MV-4-11 (cell line): ENCODE results near the gene FGF2.
A peak's percentile ranks its signal among the peaks of the same experiment; 100 is the strongest.
"Not testable (repeated sequence)": the region's sequence is repeated elsewhere in the genome, so short reads cannot be mapped to it uniquely, and the experiment has no call there.

Source experiments
- DNase-seq: peaks from one replicate; lab custom pipeline; 2025; lab: John Stamatoyannopoulos, UW

Gene FGF2

DNA sequence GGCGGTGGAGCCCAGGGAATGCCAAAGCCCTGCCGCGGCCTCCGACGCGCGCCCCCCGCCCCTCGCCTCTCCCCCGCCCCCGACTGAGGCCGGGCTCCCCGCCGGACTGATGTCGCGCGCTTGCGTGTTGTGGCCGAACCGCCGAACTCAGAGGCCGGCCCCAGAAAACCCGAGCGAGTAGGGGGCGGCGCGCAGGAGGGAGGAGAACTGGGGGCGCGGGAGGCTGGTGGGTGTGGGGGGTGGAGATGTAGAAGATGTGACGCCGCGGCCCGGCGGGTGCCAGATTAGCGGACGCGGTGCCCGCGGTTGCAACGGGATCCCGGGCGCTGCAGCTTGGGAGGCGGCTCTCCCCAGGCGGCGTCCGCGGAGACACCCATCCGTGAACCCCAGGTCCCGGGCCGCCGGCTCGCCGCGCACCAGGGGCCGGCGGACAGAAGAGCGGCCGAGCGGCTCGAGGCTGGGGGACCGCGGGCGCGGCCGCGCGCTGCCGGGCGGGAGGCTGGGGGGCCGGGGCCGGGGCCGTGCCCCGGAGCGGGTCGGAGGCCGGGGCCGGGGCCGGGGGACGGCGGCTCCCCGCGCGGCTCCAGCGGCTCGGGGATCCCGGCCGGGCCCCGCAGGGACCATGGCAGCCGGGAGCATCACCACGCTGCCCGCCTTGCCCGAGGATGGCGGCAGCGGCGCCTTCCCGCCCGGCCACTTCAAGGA, at the start of gene FGF2:
Gene FGF2 (plus strand): TSS at position 279 of the 705 bp plus-strand sequence. CDS start 344 bp downstream, at position 623.
- no peak for DNase-seq

DNA sequence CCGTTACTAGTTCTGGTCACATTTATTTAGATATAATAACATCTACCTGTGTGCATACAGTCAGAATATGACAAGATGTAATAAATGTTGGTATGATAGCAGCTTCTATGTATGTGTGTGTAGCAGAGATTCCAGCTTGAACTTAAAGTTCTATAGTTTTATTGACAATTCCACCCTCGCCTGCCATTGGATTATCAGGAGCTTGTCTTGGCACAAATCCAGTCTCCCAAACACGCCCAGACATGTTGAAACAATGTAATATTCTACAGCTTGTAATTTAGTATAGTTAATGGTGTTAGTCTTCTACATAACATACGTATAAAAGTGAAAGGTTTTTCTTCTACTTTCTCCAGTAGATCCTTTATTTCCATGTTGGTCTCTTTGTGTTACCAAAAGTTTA, 49.7 kb upstream of the FGF2 start:
- DNase-seq = no peak

DNA sequence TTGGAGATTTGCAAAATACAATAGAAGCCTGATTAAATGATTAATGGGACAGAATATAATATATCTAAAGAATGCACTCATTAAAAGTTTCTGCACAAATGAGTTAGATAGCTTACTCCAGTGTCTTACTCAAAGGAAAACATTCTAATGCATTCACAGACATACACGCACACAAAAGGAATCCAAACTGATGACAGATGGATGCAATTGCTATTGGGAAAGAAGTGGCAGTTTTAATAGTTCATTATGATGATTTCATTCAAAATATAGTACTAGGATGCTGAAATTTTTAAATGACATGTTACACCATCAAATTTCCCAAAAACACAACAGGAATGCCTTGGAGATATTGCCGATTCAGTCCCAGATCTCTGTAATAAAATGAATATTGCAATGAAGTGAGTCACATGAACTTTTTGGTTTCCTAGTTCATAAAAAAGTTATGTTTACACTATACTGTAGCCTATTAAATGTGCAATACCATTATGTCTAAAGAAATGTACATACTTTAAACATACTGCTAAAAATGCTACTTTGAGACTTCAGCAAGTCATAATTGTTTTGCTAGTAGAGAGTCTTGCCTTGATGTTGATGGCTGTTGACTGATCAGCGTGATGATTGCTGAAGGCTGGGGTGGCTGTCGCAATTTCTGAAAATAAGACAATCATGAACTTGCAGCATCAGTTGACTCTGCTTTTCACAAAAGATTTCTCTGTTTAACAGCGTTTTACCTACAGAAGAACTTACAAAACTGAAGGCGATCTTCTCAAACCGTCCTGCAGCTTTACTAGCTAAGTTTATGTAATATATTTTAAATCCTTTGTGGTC, 48.6 kb upstream of the FGF2 start:
- no peak for DNase-seq

DNA sequence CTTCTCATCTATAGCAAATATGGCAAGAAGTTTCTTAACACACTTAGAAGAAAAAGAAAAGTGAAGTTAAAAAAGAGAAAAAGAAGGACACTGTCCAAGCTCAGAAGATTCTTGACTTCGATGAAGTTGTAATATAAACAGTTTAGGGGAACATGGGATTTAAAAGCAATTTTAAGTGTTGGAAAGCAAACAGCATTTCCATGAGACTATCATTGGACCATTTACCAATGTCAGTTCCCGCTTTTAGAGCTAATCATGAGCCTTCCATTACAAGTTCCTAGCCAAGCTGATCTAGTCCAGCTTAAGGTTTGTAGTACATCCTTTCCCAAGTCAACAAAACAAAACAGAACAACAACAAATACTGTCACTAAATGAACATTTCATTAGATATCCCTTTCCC, 45.1 kb upstream of the FGF2 start:
- no peak for DNase-seq

DNA sequence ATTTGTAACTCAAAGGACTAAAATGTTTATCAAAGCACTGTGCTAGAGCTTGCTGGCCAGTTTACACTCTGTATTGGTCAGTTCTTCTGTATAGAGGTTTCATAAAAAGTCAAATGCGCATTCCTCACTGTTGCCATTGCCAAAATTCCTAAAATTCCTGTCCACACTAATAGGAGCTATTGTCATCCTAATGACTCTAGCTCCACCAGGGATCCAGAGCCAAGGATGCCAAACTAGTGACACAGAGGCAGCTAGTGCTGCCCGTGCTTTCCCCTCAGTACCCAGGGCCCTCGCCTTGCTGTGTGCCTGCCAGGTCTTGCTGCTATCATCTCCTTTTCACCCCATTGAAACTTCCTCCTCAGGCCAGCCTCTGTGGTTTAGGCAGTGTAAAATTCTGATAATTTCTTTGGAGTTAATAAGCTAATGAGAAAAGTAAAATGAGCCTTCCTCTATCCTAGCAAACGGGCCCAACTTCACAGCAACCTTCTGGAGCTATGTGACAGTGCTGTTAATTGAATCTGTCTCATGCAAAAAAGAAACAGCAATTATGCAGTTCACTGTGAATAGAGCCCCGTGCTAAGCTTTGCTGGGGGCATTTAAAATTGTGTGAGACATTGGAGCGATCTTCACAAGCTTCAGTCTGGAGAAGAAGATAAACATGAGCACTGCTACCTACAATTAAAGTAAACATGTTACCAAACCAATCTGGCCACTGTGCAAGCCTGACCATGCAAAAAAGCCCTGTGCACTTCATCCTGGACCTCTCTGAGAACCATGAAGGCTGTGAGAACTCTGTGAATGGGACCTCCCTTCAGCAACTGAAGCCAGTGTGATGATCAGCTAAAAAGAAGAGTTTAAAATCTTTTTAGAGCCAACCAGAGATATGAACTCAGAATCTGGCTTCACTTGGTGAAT, 43.1 kb upstream of the FGF2 start:
- DNase-seq = no peak

DNA sequence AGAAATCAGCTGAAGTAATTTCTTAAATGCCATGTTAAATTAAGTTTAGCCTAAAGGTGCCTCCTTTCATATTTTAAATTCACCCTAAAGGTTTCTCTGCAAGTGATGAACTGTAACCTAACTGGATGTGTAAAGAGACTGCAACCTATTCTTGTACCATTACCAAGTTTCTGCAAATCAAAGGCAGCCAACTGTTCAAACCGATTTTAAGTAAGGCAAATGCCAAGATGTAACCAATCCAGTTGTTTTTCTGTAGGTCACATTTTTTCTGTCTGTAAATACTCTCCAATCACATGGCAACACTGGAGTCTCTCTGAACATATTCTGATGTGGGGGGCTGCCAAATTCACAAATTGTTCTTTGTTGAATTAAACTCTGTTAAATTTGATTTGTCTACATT, 42.4 kb upstream of the FGF2 start:
- no peak for DNase-seq

DNA sequence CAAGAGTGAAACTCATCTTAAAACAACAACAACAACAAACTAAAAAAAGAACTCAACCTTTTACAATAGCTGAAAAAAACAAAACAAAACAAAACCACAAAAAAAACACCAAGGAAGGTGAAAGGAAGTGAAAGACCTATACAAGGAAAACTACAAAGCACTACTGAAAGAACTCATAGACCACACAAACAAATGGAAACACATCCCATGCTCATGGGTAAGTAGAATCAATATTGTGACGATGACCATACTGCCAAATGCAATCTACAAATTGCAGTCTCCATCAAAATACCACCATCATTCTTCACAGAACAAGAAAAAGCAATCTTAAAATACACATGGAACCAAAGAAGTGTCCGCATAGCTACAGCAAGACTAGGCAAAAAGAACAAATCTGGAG, 41.5 kb upstream of the FGF2 start:
- DNase-seq = no peak

DNA sequence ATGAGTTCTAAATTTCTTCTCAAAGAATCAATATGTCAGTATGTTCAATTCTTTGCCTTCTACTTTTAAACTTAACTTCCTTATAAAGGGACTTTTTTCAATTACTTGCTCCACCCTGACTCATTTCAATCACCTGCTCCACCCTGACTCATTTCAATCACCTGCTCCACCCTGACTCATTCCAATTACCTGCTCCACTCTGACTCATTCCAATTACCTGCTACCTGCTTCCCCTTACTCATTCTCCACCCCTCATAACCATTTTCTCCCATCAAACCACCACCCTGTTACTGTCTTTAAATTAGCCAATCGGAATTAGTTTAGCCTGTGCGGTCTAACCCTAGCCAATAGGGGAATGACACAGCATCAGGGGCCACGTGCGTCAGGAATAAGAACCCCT, 40.3 kb upstream of the FGF2 start:
- DNase-seq = not testable (repeated sequence)

DNA sequence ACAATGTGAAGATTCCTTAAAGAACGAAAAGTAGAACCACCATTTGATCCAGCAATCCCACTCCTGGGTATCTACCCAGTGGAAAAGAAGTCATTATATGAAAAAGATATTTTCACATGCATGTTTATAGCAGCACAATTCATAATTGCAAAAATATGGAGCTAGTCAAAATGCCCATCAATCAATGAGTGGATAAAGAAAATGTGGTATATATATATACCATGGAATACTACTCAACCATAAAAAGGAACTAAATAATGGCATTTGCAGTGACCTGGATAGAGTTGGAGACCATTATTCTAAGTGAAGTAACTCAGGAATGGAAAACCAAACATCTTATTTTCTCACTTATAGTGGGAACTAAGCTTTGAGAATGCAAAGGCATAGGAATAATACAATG, 39.7 kb upstream of the FGF2 start:
- DNase-seq = not testable (repeated sequence)

DNA sequence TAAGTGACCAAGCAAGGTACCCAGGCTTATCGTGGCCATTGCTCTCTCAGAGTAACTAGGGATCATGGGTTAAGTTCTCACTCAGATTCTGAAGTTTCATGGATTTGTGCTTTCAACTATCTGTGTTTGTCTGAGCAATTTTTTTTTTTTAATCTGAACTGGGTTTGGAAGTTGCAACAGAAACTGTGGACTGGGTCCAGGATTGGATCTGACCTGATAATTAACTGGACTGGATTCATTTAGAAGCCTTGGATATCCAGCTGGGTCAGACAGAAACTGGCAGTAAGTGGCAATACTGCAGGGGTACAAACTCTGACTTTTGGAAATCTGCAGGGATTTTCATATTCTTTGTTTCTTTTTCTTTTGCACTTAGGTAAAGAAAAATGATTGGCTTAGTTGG, 38.7 kb upstream of the FGF2 start:
- no peak for DNase-seq

DNA sequence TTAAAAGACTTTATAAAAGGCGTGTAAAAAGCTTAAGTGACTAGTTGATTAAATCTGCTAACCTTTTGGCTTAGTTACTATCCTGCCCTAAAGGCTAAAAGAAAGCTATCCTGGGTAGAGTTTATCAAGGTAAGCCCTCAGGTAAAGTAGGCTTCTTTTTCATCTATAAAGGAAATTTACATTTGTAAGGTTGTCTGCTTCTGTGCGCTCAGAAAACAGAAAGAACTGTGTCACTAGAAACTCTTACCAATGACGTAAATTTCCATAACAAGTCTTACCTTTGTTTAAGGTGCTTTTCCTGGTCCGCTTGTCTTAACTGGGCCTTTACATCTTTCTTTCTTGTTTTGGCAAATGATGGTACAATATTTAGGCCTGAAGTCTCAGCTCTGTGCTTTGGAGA, 37.7 kb upstream of the FGF2 start:
- no peak for DNase-seq

DNA sequence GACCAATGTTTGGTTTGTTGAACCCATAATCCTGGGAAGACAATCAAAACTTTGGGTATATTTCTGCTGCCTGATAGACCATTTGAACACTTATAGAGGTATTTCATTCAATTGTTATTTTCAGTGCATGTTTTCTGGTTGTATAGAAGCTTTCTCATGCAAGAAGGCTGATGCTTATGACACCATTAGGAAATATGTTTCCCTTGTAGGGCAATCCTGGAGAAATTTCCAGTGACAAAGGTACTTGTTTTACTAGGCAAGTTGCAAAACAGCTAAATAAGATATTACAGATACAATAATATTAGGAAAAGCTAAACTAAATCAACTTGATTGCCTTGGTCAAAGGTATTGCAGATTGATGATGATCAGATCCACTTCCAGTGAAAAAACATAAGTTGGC, 32.8 kb upstream of the FGF2 start:
- no peak for DNase-seq

DNA sequence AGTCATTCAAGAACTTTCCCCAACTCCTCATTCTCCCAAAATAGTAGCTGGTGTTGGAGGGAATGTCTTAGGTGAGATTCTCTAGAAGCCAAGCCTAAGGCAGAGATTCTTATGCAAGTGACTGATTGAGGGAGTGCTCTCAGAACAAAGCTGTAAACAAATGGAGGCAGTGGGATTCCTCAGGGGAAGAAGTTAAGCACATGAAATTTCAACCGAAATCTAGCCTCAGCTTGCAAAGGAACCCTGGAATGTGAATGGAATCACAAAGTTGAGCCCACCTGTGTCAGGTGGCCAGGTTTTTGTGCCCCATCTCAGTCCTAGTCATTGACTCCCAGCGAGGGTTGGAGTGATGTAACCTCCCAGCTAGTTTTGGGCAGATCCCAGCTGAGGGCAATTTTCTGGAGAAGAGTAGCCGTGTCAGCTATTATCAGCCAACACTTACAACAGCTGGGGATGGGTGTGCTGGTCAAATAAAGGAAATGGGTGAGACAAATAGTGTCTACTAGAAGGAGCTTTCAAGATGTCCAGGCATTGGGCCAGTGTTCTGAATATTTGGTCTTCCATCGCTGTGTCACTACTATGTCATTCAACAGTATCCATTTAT, 29.7 kb upstream of the FGF2 start:
- no peak for DNase-seq

DNA sequence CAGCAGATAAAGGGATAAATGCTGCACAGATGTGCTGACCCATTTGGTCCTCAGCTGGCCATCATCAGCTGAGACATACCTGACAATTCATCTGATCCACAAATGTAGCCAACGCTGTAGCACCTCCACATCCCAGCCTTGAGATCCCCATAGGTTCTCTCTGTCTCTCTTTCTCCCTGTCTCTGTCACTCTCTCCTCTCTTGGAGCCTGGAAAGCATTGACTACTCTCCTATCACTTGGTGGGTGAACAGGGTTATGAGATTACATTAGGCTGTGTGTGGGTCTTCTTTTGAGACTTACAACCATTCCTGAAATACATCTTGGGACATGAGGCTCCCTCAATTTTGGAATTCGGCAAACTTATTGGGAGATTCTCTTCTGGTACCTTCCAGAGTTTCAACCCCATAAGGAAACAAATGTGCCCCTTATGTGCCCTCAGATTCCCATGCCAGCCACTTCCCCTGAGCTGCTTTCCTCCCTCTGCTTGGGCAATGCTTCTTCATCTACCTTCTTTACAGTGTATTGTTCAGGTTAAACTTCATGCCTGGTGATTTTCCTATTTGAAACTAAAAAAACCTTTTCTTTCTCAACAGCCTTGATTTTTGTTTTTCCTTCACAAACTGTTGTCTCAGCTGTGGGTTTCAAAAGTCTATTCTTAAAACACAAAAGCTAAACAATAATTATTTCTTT, 29.1 kb upstream of the FGF2 start:
- DNase-seq = no peak

DNA sequence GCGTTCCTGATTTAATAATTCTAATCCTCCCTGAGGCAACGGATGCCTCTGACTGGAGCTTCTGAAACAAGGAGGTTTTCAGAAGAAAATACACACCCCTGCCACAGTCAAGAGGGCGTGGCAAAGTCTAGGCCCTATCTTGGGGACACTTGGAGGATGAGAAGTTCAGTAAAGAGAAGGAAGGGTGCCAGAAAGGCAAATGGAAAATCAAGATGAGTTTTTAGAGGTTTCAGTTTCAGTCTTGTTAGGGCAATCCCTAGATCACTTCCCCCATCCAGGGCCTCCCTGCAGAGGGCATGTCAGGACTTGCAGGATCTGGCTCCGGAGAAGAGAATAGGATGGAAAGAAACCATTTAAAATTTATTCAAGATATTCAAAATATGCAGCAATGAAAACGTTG, 28.5 kb upstream of the FGF2 start:
- DNase-seq = peak; percentile 89

DNA sequence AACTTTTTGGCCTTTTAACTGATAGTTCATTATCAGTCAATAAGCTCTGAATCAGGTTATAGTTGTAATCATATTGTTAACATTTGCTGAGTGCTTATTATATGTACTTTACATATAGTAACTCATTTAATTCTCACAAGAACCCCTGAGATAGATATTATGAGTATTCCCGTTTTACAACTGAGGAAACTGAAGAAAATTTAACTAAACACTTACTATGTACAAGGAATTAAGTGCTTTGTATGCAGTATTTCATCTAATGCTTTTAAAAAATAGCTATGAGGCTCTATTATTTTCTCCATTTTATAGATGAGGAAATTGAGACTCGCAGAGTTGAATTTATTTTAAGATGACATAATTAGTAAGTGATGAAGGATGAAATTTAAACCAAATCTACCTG, 27.7 kb upstream of the FGF2 start:
- no peak for DNase-seq

DNA sequence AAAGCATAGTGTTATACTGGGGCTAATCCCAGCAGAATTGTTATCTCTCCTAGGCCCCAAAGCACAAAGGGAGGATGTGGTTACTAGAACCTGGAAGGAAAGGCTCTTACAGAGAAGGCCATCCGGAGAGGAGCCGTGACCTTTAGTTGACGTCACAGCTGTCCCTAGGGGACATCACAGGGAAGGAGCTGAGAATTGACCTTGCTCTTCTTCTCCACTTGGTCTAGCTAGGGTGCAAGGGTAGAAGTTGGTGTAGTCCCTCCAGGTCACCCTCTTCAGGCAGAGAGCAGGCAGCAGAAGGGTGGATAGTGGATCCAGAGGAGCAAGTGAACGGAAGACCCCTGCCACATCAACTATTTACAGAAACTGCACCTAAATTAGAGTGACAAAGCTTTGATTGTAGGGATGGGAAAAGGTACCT, 22.8 kb upstream of the FGF2 start:
- no peak for DNase-seq

DNA sequence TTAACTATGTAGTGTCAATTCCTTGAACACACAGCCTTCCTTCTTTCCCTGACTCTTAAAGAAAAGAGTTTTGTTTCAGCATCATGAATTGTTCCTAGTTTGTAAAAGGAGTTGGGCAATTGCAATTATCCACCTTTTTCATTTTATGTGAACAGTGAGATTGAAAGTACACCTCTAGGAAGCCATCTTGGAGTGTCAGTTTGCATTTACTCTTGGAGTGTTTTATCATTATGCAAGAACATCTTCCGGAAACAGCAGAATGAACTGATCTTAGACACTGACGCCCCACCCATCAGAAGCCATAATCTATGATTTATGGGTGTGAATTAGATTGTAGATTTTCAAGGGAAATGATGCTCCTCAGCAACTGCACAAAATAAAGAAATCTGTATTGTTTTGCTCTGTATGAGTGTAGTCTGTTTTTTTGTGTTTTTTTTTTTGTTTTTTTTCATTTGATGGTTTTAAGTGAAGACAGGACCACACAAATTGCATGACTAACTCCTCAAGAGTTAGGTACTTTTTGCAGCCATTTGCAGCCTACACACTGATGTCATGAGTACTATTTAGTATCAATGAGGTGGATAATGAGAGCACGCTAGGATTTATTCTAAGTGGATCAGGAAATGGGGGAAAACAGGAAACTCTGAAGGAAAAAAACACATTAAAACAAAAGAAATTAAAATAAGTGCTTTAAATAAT, 19.5 kb upstream of the FGF2 start:
- DNase-seq = peak; percentile 10

DNA sequence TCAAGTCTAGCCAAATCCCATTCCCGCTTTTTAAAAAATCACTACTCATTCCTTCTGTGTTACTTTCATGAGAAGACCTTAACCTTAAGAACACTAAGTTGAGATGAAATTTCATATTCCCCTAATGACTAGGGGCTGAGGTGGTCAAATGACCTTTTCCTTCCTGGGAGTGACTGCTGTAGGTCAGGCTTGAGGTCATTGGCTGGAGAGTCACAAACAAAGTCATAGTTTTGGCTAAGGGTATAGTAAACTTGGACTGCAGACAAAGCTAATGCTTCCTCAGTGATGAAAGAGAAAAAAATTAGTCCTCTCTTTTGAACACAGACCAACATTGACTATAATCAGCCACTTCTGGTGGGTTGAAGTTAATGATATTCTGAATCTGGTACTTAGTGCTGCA, 16.0 kb upstream of the FGF2 start:
- no peak for DNase-seq

DNA sequence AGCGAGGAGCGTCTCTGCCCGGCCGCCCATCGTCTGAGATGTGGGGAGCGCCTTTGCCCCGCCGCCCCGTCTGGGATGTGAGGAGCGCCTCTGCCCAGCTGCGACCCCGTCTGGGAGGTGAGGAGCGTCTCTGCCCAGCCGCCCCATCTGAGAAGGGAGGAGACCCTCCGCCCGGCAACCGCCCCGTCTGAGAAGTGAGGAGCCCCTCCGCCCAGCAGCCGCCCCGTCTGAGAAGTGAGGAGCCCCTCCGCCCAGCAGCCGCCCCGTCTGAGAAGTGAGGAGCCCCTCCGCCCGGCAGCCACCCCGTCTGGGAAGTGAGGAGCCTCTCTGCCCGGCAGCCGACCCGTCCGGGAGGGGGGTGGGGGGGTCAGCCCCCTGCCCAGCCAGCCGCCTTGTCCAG, 14.8 kb upstream of the FGF2 start:
- DNase-seq = not testable (repeated sequence)

DNA sequence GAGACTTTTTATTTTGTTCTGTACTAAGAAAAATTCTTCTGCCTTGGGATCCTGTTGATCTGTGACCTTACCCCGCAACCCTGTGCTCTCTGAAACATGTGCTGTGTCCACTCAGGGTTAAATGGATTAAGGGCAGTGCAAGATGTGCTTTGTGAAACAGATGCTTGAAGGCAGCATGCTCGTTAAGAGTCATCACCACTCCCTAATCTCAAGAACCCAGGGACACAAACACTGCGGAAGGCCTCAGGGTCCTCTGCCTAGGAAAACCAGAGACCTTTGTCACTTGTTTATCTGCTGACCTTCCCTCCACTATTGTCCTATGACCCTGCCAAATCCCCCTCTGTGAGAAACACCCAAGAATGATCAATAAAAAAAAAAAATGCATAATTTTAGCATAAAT, 13.8 kb upstream of the FGF2 start:
- not testable (repeated sequence) for DNase-seq
